NB4 (cell line): ENCODE measurements around the gene ADAP1.

Source experiments
- DNase-seq: peaks from one replicate; pipeline ENCODE4 v3.0.0; 2010; ENCODE audit warnings: low read depth
- H3K4me3 ChIP-seq: one replicate; pipeline ENCODE4 v1.5.1; 2011; ENCODE audit warnings: mild to moderate bottlenecking, low read depth, low read length, moderate library complexity
- MYC ChIP-seq: IDR thresholded peaks from 2 replicates; pipeline ENCODE4 v1.6.1; 2011; ENCODE audit warnings: low read depth, low read length
- POLR2A ChIP-seq: IDR thresholded peaks from 2 replicates; pipeline ENCODE4 v1.6.1; 2011; ENCODE audit warnings: mild to moderate bottlenecking; ENCODE audit not compliant: insufficient read length; ENCODE audit errors: extremely low read depth
- TF ChIP-seq, protein P1 (sequence below): IDR thresholded peaks from one replicate; pipeline ENCODE4 v1.5.1; 2012; ENCODE audit warnings: low read depth, low read length
- TF ChIP-seq, protein P2 (sequence below): IDR thresholded peaks from 2 replicates; pipeline ENCODE4 v1.6.1; 2011; ENCODE audit warnings: low read depth, low read length

ADAP1 gene

DNA sequence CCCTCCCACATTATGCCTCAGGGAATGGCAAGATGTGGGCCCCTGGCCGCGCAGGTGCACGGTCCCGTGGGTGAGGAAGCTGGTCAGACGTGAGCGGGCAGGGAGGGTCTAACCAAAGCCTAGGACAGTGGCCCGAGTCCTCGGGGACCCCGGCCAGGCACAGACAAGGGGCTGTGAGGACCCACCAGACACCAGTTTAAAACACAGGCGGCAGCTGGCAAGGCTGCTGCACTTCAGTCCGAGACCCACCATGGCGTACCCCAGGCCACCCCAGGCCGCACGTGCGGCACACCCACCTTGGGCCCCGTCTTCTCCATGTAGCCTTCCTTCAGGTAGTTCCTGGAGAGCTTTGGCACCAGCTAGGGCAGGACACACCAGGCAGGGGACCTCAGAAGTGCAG lies 54.7 kb downstream of the ADAP1 start:
- no peak for DNase-seq
- TF ChIP-seq, protein P1, sequence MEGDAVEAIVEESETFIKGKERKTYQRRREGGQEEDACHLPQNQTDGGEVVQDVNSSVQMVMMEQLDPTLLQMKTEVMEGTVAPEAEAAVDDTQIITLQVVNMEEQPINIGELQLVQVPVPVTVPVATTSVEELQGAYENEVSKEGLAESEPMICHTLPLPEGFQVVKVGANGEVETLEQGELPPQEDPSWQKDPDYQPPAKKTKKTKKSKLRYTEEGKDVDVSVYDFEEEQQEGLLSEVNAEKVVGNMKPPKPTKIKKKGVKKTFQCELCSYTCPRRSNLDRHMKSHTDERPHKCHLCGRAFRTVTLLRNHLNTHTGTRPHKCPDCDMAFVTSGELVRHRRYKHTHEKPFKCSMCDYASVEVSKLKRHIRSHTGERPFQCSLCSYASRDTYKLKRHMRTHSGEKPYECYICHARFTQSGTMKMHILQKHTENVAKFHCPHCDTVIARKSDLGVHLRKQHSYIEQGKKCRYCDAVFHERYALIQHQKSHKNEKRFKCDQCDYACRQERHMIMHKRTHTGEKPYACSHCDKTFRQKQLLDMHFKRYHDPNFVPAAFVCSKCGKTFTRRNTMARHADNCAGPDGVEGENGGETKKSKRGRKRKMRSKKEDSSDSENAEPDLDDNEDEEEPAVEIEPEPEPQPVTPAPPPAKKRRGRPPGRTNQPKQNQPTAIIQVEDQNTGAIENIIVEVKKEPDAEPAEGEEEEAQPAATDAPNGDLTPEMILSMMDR = no peak
- TF ChIP-seq POLR2A (no peak), MYC (no peak)
- TF ChIP-seq, protein P2, sequence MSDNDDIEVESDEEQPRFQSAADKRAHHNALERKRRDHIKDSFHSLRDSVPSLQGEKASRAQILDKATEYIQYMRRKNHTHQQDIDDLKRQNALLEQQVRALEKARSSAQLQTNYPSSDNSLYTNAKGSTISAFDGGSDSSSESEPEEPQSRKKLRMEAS = no peak
- no peak overlapping the region for H3K4me3 ChIP-seq

- no peak for DNase-seq
- H3K4me3 ChIP-seq = no peak overlapping the region
- TF ChIP-seq, protein P2 = no peak
- TF ChIP-seq, protein P1 = no peak
- TF ChIP-seq MYC (no peak), POLR2A (no peak)
Observed at GRCh38 chr7:898855-899681, 55.4 kb downstream of the ADAP1 start.

- H3K4me3 ChIP-seq = no peak overlapping the region
- no peak for DNase-seq
- no peak for TF ChIP-seq POLR2A
Observed at GRCh38 chr7:898460-898854, 56.0 kb downstream of the ADAP1 start.

DNA sequence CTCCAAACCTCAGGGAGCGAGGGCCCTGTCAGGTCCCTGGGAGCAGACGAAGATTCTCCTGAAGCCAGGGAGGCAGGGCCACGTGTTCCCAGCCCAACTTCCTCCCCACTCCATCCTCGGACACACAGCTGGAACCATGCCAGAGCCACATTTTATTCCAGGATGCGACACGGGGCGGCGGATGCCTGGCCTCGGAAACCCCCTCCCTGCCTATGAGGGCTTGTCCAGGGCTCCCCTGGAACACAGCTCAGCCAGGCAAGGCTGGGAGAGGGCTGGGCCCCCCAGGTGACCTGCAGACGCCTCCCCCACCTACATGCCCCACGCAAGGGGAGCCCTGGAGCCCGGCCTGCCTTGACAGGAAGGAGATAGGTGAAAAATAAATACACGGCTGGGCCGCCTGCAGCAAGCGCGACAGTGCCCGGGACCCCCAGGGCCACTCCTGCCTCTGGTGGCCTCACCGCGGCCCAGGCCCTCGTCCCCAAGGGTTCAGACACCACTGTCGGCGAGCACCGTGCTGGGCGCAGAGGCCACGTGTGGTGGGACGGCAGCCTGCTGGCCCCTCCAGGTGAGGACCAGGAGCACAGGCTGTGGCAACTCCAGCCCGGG lies 56.6 kb downstream of the ADAP1 start:
- no peak overlapping the region for H3K4me3 ChIP-seq
- DNase-seq = no peak
- no peak for TF ChIP-seq POLR2A
- TF ChIP-seq, protein P2 = no peak
- TF ChIP-seq, protein P1 = no peak
- no peak for TF ChIP-seq MYC

GRCh38 chr7:897086-897485 lies 57.4 kb downstream of the ADAP1 start:
- no peak overlapping the region for H3K4me3 ChIP-seq
- TF ChIP-seq, protein P1 = no peak
- TF ChIP-seq POLR2A (no peak), MYC (no peak)
- TF ChIP-seq, protein P2 = no peak
- no peak for DNase-seq

DNA sequence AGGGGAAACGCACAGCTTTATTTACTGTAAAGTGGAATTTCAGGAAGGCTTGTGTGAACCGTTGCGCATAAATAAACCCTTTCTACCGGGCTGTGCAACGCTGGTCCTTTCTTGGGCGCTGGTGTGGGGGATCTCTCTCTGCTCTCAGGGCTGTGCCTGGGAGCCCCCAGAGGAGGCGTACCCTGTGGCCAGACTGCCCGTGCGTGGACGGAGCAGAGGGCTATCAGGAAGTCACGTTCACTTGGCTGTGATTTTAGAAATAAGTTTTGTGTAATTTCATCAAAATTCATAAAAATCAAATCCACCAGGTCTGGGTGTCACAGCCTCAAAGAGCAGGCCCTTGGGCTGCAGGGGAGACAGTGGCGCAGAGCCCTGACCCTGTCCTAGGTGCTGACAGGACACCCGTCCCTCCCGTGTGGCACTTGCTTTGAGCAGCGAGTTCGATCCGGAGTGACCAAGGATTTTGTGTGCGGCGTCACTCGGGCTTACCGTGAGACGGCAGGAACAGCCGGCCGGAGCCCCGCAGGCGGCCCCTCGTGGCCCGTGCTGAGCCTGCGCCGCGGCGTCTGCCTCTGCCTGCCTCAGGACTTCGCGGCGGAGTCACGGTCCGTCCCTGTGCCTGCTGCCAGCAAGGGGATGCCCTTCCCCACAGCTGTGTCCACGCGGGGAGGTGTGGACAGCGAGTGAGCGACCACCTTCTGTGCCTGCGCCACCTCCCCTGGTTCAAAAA lies 58.0 kb downstream of the ADAP1 start:
- no peak for TF ChIP-seq POLR2A
- TF ChIP-seq, protein P2 = no peak
- no peak for TF ChIP-seq MYC
- TF ChIP-seq, protein P1 = no peak
- DNase-seq = no peak
- no peak overlapping the region for H3K4me3 ChIP-seq
